ENCODE data around the gene KPNA4.
"Not testable (repeated sequence)": the region's sequence is repeated elsewhere in the genome, so short reads cannot be mapped to it uniquely, and the experiment has no call there.

KPNA4 gene

GRCh38 chr3:160455846-160456245 lies 109.5 kb downstream of the KPNA4 start:
- no peak for DNase-seq (ENCODE audit: insufficient read length, low spot score)
- no peak for FAIRE-seq

DNA sequence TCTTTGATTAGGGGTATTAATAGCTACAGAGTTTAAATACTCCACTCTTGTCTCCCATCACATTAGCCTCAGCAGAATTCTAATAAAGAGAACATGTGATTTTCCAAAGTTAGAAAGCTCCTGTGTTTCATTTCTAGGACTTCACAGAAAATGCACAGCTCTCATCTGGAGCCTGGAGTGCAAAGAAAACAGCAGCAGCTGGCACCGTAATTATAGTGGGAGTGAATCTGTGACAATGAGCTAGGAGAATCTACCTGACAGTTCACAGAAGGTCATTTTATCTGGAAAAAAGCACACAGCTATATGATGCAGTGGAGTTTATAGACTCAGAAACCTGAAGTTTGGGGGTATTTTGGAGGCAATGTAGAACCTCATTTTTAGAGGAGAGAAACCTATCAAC lies 110.4 kb downstream of the KPNA4 start:
- DNase-seq (ENCODE audit: insufficient read length, low spot score) (no peak), FAIRE-seq (no peak)

- not testable (repeated sequence) for DNase-seq (ENCODE audit: insufficient read length, low spot score); FAIRE-seq
Measured at GRCh38 chr3:160452251-160452650, 113.1 kb downstream of the KPNA4 start.

- no peak for DNase-seq (ENCODE audit: insufficient read length, low spot score)
- FAIRE-seq = no peak
Measured at GRCh38 chr3:160451602-160452001, 113.8 kb downstream of the KPNA4 start.

- no peak for DNase-seq (ENCODE audit: insufficient read length, low spot score)
- FAIRE-seq = no peak
Measured at GRCh38 chr3:160450846-160451245, 114.5 kb downstream of the KPNA4 start.

- peak; percentile 97 for FAIRE-seq
Measured at GRCh38 chr3:160449636-160450598, 115.5 kb downstream of the KPNA4 start, which contains the start of gene TRIM59. Gene TRIM59, minus strand, starts transcription at chr3:160449786. Its CDS starts 10,603 bp downstream, at chr3:160439183.

DNA sequence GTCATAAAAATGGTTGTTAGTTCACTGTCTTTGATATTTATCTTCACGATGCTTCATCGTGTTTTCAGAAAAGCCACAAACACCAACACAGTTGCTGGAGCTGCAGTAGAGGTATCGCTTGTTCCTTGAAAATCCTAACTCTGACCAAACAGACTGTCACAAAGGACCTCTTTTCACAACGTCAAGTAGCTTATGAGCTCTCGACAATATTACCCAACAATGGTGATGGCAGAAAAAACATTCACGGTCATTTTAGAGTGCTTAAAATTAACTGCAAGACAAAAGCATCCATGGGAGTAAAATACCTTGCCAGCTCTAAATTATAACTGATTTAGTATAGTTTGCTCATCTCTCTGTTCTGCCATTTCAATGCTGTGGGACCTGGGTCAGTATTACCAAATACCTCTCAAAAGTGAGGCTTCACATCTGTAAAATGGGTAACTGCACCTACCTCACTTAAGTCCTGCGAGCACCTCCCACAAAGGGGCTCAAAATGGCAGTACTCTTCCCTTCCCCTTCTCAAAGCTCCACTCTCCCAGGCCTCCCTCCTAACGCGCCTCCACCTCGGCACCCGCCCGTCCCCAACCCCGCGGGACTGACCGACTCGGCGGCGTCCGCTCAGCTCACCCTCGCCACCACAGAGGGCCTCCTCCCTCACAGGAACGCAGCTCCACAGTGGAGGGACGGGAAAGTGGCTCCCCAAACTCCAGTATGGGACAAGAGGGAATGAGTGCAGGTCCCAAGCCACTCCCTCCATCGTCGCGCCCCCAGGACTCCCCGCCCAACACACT lies 116.3 kb downstream of the KPNA4 start:
- FAIRE-seq (peak; percentile 31), DNase-seq (ENCODE audit: insufficient read length, low spot score) (no peak)

More at GRCh38 chr3:160449636-160450598, 115.5 kb downstream of the KPNA4 start, which contains the start of gene TRIM59:
- DNase-seq (ENCODE audit: insufficient read length, low spot score) = peak; percentile 98

- no peak for DNase-seq (ENCODE audit: insufficient read length, low spot score)
Measured at GRCh38 chr3:160447544-160447943, 117.8 kb downstream of the KPNA4 start.

GRCh38 chr3:160446522-160447056 lies 118.8 kb downstream of the KPNA4 start:
- FAIRE-seq (no peak), DNase-seq (ENCODE audit: insufficient read length, low spot score) (no peak)

More at GRCh38 chr3:160447544-160447943, 117.8 kb downstream of the KPNA4 start:
- no peak for FAIRE-seq

DNA sequence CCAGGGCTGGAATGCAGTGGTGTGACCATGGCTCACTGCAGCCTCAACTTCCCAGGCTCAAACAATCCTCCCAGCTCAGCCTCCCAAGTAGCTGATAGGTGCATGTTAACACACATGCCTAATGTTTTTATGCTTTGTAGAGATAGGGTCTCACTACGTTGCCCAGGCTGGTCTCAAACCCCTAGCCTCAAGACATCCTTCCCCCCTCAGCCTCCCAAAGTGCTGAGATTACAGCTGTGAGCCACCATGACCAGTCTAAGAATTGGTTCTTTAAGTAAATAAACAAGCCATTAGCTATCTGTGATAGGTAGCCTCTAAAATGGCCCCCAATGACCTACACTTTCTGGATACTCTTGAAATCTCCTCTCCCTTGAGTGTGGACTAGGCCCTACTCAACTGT lies 119.5 kb downstream of the KPNA4 start:
- no peak for DNase-seq (ENCODE audit: insufficient read length, low spot score)
- no peak for FAIRE-seq
